ENCODE measurements around the gene RAB25.
"Not testable (repeated sequence)": the region's sequence is repeated elsewhere in the genome, so short reads cannot be mapped to it uniquely, and the experiment has no call there.

RAB25 gene

GRCh38 chr1:156055281-156056048, 5.5 kb upstream of the RAB25 start:
- DNase-seq: no peak

DNA sequence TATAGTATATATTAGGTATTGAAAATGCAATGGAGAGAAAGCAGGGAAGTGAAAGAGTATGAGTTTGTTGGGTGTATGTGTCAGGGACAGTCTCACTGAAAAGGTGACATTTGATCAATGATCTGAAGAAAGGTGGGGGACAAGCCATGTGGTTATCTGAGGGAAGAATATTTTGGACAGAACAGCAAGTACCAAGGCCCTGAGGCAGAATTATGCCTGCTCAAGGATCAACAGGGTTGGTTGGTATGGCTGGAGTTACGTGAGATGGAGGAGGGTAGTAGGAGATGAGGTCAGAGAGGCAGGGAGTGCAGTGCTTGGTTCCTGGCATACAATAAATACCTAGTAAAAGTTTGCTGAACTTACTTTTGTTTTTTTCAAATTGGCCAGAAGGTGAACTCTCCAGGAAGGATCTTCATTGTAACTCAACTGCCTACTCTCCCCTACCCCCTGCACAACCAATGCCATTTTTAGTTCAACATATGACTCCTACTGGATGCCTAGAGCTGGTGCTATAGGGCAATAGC, 4.6 kb upstream of the RAB25 start:
- no peak for DNase-seq

GRCh38 chr1:156062189-156062588, 1.2 kb downstream of the RAB25 start:
- no peak for DNase-seq

GRCh38 chr1:156063997-156064285, 3.0 kb downstream of the RAB25 start:
- DNase-seq: no peak

DNA sequence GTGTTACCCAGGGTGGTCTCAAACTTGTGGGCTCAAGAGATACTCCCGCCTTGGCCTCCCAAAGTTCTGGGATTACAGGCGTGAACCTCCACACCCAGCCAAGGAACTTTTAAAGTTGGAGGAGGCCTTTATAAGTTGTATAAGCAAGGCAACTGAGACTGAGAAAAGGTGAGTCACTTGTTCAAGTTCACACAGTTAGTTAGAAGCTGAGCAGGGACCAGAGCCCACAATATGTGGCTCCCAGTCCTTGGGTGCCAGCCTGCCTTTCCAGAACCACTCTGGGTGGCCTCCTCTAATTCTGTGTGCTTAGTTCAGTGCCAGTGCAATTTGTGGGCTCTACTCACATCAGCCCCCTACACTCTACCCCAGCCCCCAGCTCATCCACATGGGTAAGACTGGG, 3.7 kb downstream of the RAB25 start:
- no peak for DNase-seq

DNA sequence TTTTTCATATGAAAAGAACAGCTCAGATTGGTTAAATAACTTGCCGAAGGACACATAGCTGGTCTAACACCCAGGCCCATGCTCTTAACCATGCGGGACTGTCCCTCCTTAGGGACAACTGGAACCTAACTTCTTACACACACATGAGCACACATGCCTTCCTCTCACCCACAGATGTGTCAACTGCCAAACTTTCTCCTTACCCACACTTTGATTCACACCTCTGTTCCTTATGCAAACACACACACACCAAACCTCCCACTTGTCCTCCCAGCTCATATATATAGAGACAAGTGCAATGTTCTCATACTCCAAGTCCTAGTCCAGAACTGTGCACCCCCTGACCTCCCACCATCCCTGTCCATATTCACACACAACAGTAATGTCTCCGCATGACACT, 4.3 kb downstream of the RAB25 start:
- no peak for DNase-seq

- no peak for DNase-seq
Observed at GRCh38 chr1:156065871-156066270, 4.9 kb downstream of the RAB25 start.

DNA sequence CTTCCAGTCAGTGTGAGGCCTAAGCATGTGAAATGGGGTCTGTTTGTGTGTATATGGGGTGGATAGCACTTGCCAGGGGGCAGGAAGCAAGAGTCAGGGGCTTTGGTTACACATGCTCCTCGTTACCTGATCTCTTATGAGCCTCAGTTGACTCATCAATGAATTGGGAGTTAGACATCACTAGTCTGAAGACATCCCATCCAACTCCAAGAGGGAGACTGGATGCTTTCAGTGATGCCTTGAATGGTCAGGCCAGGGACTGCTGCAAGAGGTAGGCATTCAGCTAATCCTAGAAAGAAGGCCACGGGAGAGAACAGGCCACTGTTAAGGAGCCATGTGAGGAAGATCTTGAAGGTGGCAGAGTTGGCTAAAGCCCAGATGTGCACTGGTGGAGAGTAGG, 6.3 kb downstream of the RAB25 start:
- DNase-seq: no peak

- DNase-seq: no peak
Observed at GRCh38 chr1:156069490-156070455, 8.8 kb downstream of the RAB25 start.

DNA sequence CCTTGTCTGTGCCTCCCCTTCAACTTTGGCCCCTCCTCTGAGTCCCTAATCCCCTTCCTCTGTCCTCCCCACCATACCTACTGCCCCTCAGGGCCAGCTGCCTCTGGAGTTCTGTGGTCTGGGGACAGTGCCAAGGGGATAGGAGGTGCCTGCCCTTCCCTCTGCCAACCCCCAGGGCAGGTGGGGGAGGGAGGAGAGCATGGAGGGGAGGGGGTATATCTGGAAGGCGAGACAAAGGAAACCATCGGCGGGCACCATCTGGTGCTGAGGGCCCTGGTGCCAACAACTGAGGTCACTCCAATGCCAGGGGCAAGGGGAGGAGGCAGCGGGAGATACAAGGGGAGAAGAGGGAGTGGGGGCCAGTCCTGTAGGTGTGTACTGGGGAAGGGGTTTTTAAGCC, 9.6 kb downstream of the RAB25 start:
- DNase-seq: no peak

- DNase-seq: not testable (repeated sequence)
Observed at GRCh38 chr1:156071332-156071816, 10.4 kb downstream of the RAB25 start.

DNA sequence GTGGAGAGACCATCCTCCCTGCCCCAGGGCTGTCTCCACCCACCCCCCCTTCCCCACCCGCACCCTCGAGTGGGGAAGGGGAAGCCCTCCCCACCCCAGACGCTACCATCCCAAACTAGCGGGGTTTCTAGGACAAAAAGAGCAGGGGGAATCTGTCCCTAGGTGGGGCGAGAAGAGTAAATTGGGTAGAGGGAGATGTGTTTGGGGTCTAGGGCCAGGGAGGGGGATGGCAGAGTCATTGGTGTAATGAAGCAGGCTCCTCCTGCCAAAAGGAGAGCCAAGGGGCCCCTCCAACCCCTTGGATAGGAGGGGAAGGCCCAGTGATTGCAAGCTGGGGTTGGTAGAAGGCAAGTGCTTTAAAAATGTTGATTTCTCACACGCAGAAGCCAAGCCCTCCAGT, 11.3 kb downstream of the RAB25 start:
- DNase-seq: no peak

GRCh38 chr1:156073110-156073687, 12.2 kb downstream of the RAB25 start:
- DNase-seq: no peak

- no peak for DNase-seq
Observed at GRCh38 chr1:156073740-156074139, 12.8 kb downstream of the RAB25 start.

DNA sequence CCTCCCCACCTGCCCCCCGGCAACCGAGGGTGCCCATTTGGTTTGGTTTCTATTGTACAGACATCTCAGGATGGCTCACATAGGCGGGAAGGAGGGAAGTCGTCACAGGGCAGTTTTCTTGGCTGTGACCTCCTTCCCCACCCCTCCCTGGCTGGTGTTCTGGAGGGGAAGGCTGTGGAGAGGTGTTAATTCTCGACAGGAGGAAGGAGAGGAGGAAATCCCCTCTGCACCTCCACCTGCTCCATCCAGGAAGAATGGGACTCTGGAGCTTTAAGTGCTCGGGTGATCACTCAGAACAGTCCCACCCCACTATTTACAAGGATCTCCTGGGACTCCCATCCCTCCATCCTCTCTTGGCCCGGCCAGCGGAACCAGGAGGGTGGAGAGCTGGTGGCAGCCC, 13.7 kb downstream of the RAB25 start:
- DNase-seq: no peak

DNA sequence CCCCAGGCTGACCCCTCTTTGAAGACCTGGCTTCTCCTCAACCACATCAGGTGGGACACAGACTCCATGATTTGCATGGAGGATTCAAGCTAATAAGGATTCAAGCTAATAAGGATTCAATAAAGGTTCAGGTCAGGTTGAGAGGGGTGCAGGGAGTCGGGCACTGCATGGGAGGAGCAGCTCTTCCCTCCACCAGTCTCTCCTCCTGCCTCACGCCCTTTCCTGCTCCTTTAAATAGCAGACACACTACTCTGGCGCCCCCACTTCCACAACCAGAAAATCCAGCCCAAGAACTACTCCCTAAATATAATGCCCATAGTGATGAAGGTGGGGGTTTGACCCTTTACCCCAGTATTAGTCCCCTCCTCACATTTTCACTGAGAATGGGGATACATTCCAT, 14.2 kb downstream of the RAB25 start:
- no peak for DNase-seq

DNA sequence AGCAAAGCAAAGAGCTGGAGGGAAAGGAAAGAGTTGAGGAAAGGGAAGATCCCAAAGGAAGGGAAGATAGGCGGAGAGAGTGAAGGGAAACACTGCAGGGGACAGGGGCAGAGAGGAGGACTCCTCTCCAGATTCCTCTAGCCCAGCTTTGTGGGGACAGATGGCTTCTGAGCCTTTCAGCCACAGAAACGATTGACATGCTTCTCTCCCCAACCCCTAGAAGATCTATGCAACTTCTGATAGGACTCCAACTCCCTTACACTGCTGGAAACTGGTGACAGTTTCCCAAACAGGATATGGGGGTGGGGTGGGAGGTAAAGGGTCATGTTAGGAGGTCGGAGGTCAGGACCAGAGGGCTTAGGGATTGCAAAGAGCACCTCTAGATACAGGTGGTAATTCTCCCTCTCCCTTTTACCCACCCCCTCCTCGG, 14.8 kb downstream of the RAB25 start:
- no peak for DNase-seq

GRCh38 chr1:156076609-156077429, 15.9 kb downstream of the RAB25 start:
- DNase-seq: no peak

- DNase-seq: no peak
Observed at GRCh38 chr1:156077430-156077760, 16.4 kb downstream of the RAB25 start.

DNA sequence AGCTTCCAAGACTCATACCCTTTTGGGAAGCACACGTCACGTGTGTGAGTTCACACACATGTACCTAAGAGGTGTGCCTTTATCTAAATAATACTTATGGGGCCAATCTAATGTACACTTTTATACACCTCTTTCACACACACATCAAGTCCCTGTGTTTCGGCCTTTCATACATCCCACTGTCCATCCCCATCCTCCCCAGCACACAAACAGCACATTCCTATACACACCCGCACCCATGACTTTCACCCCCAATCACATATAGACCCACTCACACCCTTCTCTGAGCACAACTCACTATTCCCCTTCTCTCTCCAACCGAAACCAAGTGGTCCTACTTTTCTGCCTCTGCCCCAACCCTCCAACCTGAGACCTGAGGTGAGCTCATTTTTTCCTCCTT, 17.8 kb downstream of the RAB25 start:
- DNase-seq: no peak

- no peak for DNase-seq
Observed at GRCh38 chr1:156079762-156080161, 18.8 kb downstream of the RAB25 start.

- no peak for DNase-seq
Observed at GRCh38 chr1:156080241-156080862, 19.4 kb downstream of the RAB25 start.
